HG03103 (cell line): ENCODE results near the gene FIGN.

ENCODE experiments used
- ATAC-seq: cut with Tn5 transposase; IDR thresholded peaks from one replicate; pipeline ENCODE4 v1.9.1; 2021; ENCODE audit warnings: low read depth; ENCODE audit not compliant: unreplicated experiment

FIGN gene

DNA sequence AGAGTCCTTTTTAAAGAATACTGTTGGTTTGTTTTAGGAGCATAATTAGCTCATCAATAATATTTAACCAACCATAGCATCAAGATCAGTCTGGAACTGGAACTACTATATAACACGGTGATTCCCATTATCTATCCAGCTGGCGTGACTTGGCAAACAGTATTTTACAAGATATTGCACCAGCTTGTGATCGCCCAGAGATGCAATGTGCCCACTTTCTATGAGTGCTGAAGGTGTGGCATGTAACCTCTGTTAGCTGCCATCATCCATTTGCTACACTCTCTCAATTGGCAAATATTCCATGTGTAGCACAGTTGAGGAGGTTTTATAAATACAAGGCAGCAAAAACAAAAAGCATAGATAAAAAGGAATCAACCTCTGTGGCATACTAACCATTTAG, 64.9 kb downstream of the FIGN start:
- no peak for ATAC-seq

DNA sequence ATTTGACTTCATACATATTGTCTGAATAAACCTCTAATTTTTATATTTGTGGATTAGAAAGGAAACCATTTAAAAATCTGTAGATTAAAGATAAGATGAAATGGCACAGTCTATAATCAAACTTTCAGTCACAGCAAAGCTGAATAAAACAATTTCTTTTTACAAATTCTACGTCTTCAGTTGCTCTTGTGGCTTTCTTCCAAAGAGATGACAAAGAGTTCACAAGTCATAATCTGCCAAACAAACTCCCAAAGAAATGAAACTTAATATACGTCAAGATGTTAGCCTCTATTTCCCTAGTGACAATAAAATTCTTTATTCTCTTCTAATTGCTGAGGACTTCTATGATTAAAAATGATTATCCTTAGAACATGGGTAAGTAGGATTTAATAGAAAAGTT, 66.3 kb downstream of the FIGN start:
- no peak for ATAC-seq

DNA sequence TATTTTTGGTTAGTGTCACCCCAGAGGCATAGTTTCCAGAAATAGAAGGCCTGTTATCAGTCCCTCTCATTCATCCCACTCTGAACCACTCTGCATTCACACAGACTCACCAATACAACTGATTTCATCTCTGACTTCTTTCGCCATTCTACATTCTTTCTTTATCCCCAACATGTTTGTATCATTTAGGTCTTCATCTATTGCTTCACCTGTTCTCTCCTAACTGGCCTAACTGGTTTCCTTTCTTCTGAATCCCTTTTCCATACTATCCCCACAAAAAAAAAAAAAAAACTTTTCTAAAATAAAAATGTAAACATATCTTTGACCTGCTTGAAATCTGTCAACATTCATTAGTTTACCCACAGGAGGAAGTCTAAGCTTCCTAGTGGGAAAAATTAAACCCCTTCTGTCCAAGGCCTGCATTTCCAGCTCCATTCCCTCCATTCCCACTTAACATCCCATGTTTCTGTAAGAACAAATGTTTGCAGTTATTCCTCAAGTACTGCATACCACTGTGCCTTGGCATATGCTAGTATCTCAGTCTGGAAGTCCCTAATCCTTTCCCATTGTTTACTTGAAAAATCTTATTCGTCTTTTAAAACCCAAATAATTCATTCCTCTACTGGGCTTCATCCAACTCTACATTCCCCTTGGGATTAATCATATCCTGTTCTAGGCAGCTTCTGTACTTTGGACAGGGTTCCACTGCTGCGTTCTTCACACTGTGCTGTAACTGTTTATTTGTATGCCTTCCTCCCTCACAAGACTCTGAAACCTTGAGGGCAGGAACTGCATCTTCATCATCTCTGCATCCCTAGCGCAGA, 68.5 kb downstream of the FIGN start:
- no peak for ATAC-seq

DNA sequence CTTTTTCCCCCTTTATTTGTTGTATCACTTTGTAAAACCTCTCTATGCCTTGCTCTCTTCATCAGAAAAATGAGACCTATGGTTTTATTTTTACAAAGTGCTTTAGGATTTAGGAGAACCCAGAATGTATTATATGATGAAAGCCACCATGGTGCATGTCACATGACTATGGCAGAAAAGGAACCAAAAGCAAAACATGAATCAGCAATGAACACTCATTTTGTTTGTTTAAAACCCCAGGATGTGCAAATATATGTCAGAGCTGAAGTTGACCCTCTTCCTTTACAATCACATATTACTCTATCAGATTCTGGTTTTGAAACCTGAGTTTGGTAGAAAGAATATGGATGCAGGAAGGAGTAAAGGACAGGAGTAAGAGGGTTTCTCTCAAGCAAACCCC, 70.0 kb downstream of the FIGN start:
- no peak for ATAC-seq

DNA sequence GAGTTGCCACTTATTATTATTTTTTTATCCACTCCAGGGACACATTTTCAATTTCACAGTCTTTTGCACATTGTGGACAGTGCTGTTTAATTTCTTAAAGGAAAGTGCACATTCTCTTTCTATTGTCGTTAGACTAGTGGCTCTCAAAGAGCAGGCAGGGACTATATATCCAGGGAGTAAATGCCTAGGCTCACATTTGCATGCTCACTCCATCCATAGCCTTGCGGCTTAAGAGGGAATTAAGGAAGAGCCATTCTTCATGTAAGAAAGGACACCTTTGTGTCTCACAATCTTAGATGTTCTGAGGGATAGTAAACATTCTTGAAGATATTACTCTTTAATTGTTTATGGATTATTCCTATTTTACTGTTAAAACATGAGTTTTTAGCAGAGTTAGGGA, 70.8 kb downstream of the FIGN start:
- no peak for ATAC-seq

DNA sequence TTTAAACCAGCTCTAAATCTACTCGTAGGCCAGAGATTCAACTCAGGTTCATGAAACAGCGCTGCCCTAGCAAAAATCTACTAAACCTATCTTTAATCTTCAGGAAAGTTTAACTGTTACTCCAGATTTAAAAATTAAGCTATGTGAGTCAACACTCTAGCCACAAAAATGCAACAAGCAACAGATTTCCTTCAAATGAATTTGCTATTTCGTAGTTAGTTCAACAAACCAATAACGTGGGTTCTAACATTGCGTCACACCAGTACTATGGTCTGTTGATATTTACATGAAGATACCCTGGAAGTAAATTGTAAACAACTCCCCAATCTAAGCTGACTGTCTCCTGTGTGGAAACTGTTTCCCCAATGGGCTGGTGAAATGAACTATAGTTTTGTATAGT, 71.2 kb downstream of the FIGN start:
- no peak for ATAC-seq

DNA sequence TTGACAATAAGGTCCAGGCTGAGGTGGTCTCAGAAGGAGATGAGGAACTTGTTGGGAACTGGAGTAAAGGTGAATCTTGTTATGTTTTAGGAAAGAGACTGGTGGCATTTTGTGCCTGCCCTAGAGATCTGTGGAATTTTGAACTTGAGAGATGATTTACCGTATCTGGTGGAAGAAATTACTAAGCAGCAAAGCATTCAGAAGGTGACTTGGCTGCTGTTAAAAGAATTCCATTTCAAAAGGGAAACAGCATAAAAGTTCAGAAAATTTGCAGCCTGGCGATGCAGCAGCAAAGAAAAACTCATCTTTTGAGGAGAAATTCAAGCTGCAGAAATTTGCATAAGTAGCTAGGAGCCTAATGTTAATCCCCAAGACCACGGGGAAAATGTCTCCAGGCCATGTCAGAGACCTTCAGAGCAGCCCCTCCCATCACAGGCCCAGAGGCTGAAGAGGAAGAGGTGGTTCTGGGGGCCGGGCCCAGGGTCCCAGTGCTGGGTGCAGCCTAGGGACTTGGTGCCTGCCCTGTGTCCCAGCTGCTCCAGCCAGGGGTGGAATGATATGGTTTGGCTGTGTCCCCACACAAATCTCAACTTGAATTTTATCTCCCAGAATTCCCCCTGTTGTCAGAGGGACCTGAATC, 73.5 kb downstream of the FIGN start:
- ATAC-seq, result no peak

DNA sequence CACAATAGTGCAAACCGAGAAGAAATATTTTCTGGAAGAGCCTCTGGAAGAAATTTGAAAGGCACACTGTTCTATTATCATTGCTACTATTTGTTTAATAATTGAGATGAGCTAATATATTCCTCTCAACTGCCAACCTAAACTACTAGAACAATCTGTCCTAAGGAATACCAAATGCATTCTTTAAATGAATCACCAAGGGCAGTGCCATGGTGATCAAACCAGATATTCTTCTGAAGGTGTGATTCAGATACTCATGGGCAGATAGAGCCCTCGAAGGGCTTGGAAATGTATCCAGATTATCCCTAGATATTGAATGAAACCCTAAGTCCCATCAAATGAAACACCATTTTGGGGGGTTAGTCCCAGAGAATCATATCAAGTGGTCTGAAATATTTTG, 76.6 kb downstream of the FIGN start:
- no peak for ATAC-seq

DNA sequence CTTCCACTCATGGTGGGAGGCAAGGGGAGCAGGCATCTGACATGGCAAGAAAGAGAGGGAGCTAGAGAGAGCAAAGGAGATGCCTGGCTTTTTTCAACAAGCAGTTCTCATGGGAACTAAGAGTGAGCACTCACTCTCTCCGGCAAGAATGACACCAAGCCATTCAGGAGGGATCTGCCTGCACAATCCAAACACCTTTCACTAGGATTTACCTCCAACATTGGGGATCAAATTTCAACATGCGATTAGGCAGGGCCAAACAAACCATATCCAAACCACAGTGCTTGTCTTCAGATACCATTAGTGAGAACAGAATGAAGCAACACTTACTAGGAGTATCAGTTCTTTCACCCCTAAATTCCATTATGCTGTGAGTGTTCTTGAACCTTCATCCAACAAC, 77.3 kb downstream of the FIGN start:
- no peak for ATAC-seq

DNA sequence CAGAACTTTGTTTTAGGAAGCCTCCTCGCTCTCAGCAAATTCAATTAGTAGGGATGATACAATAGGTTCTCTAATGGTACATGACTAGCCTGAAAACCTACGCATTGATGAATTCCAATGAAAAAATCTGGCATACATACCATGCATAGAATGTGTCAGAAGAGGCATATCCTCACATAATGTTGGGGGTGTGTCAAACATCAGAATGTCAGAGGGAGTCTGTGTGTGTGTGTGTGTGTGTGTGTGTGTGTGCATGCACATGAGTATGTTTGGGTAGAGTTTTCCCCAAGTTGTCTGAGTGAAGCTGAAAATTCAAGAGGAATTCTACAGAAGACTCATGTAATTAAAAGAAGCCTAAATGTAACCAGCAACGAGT, 78.5 kb downstream of the FIGN start:
- no peak for ATAC-seq

DNA sequence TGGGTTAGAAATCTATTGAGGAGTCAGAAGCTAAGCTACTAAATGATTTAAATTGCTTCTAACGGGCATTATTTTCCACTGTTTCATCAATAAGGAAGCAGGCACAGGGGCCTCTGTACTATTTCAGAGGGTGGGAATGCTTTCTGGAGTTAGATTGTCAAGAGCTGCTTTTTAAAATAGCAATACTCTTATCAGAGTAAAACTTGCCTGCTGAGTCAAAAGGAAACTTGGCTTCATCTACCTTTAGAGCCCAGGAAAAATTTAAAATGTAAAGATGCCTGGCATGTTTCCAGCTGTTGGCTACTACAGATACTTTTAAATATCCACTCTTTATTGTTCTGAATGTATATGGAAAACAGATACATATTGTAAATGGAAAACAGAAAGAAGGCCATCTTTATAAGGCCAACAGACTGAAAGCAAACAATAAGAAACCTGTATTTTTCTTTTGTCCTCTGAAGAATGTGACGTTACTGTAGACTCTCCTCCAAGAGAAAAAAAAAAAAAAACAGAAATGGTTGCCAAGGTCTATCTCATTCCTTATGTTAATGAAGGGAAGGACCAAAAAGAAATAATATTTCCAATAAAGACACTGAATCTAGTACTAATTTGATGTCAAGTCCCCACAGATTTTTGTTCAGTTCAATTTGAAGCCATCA, 79.1 kb downstream of the FIGN start:
- ATAC-seq, result no peak

DNA sequence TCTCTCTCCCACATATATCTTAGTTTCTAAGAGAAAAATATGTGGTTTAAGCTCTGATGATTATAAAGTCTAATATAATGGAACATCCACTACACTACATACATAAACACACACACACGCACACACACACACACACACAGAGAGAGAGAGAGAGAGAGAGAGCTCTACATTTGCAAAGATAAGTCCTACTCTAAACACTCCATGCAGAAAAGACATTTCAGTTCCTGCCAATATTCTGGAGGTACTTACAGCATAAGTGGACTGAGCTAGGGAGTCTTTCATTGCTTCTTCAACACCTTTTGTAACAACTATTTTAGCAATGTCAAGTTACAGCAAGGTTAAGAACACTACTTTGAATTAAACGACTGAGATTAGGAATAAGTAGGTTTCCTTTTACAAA, 80.1 kb downstream of the FIGN start:
- no peak for ATAC-seq

DNA sequence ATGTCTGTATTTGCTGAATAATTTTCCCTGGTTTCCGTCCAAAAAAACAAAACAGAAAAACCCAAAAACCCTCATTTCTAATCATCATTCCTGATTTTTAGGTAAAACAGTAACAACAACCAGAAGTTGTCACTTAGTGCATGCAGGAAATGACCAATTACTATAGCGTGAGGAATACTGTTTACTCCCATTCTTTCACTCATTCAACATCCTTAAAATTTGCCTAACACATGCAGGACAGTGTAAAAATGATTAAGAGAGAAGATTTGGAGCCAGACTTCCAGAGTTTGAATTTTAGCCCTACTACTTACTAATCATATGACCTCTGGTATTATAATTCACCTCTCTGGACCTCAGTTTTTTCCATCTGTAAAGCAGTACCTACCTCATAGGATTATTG, 83.1 kb downstream of the FIGN start:
- no peak for ATAC-seq

DNA sequence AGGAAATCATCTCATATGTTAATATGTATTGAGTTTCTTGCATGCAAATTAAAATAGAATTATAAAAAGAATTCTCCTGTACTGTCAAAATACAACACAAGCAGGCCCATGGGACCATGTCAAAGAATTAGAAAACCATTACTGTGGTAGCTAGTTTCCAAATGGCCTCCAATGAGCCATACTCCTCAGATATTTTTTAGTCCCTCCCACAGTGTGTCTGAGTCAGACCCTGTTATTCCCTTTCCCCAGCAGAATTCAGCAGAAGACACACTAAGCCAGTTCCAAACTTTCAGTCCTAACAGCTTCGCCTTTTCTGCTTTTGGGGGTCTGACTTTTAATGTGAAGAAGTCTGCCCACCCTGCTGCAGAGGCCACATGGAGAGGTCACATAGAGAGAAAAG, 86.7 kb downstream of the FIGN start:
- ATAC-seq, result no peak

DNA sequence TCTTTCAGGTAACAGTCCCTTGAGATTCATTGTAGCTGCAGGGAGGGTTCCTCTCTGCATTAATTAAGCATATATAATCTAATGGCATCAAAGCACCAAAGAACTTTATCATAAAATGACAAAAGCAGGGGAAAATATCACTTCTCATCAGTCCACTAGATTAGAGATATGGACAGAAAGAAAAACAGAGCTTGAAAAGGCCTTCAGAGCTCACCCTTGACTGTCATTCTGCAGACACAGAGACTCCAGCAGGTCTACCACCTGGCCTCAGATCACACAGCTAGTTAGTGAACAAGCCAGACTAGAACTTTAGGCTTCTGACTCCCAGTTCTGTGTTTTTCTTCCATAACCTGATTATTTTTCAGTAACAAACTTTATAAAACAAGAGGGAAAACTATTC, 88.5 kb downstream of the FIGN start:
- no peak for ATAC-seq

DNA sequence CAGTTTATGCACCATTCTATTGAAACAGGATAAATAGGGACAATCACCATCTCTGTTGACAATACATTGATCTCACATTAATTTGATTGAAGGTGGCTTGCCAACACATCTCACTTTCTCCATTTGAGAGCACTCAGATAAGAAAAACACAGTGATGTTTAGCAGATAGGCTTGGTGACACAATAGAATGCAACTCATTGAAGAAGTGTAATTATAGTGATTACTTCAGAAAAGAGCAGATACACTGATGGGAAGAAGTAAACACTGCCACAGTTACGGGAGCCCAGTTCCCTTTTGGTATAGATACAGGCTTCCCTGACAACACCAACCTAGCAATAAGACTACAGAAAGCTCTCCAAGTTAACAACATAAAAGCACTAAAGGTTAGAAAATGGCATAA, 89.1 kb downstream of the FIGN start:
- no peak for ATAC-seq

DNA sequence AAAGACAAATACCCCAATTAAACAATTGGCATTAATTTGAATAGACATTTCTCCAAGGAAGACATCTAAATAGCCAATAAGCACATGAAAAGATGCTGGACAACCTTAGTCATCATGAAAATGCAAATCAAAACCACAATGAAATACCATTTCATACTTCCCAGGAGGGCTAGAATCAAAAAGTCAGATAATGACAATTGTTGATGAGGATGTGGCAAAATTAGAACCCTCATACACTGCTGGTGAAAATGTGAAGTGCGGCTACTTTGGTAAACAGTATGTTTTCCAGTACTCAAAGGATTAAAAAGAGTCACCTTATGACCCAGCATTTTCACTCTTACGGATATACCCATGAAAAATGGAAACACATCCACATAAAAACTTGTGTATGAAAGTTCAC, 91.6 kb downstream of the FIGN start:
- no peak for ATAC-seq

DNA sequence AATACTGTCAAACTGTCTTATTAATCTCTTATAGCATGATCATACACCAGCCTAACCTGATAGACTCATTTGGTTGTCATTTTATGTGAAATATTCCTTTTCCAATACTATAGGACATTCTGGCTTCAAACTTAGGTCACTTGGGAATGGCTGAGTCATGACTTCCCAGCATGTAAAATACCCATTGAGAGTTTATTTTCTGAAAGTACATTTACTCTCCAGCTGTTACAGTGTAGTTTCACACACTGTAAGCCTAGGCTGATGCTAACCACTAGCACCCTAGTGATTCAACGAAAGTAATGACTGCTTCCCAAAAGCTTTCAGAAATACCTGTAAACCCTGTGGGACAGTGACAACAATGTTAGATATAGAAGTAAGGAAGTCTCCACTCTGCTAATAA, 93.8 kb downstream of the FIGN start:
- no peak for ATAC-seq

DNA sequence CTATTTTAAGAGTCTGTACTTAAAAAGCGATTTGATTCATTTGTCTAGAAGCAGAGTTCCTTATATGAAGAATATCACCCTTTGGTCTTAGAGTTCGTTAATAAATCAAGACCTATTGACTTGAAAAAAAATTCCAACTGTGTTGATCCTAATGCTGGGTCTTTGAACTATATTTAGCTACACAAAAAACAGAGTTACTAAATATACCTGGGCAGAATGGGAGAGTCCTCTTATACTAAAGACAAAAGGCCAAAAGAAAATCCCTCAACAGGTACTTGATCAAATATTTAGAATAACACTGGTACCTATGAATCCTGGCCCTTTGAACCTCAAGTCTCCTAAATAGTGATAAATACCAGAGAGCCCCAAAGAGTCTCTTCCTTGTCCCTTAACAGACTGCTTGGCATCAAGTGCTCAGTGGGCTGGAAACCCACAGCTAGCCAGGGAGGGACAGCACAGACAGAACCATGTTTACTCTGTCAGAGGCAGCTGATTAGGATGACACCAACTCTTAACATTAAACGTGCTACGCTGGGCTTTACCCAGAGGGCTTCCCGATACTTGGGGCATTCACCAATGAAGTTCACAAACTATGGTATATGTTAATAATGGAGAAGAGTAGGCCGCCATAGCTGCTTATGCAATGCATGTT, 95.1 kb downstream of the FIGN start:
- ATAC-seq, result no peak

DNA sequence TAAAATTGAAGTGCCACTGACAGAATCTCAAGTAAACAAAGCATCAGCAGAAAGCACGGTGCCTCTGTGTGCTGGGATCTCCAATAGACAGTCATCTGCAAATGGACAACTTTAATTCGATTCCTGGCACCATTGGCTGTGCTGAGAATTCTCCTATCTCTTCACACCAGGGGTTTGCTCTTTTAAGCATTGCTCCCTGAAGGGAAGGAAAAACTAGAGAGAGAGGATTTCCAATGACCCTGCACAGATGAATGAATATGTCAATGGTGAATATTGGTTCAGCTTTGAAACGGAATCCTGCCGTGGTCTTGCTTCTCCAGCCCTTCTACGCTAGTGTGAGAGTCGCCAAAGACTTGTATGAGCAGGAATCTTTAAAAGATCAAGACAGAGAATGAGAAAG, 97.9 kb downstream of the FIGN start:
- no peak for ATAC-seq

DNA sequence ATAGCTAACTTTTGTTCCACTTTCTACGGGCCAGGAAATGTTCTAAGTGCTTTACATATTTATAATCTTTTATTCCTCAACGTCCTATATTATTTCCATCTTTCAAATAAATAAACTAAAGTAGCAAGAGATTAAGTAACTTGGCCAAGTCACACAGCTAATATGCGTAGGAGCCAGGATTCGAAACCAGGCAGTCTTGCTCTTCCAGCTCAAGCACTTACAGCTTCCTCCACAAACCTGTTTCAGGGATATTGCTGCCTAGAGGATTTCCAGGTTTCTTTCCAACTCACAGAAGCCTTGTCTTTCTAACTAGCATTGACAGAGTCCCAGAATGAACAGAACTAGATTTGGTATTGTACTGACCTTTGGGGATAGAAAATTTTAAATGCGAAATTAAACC, 102.5 kb downstream of the FIGN start:
- no peak for ATAC-seq

DNA sequence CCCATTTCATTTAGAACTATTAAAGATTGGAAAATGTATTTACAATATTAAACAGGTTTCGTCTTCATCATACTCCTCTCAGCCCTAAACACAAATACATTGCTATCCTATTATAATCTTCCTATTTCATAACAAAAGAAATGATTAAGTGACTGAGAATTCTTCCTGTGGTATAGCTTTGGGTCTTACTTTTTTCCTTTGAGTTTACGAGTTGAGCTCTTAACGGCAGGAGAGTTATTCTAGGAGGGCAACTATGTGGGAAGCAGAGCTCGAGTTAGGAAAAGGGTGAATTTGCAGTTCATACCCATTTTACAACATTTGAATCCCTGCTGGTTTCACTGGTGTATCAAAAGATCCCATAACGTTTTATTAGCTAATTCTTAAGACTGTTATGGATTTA, 105.0 kb downstream of the FIGN start:
- ATAC-seq, result no peak
